Effector memory CD4-positive, alpha-beta T cell (primary cell): ENCODE results near the gene R3HDM2.
"Not testable (repeated sequence)": the region's sequence is repeated elsewhere in the genome, so short reads cannot be mapped to it uniquely, and the experiment has no call there.

Experiments
- DNase-seq, 3 donors: peaks; one replicate each; pipeline ENCODE4 v3.0.0-alpha.2; 2020
- H3K27ac ChIP-seq: 2 replicates; pipeline ENCODE4 v1.7.0; 2013; ENCODE audit warnings: mild to moderate bottlenecking, low read length, moderate library complexity; ENCODE audit not compliant: insufficient read depth, poor library complexity, severe bottlenecking
- H3K27me3 ChIP-seq: replicated peaks from 2 replicates; pipeline ENCODE4 v1.7.0; 2013; ENCODE audit warnings: mild to moderate bottlenecking, low read length; ENCODE audit not compliant: insufficient read depth, control insufficient read depth, poor library complexity, severe bottlenecking
- H3K36me3 ChIP-seq: 2 replicates; pipeline ENCODE4 v1.7.0; 2013; ENCODE audit warnings: mild to moderate bottlenecking, low read length, moderate library complexity; ENCODE audit not compliant: control insufficient read depth, insufficient read depth
- H3K4me1 ChIP-seq: 2 replicates; pipeline ENCODE4 v1.7.0; 2013; ENCODE audit warnings: low read length, mild to moderate bottlenecking; ENCODE audit not compliant: control insufficient read depth, insufficient read depth, poor library complexity, severe bottlenecking
- H3K4me3 ChIP-seq: 2 replicates; pipeline ENCODE4 v1.7.0; 2013; ENCODE audit warnings: low read length, low read depth, mild to moderate bottlenecking; ENCODE audit not compliant: insufficient read depth, poor library complexity, severe bottlenecking
- H3K9me3 ChIP-seq: 2 replicates; pipeline ENCODE4 v1.7.0; 2013; ENCODE audit warnings: mild to moderate bottlenecking, low read length, moderate library complexity; ENCODE audit not compliant: control insufficient read depth

The R3HDM2 gene

DNA sequence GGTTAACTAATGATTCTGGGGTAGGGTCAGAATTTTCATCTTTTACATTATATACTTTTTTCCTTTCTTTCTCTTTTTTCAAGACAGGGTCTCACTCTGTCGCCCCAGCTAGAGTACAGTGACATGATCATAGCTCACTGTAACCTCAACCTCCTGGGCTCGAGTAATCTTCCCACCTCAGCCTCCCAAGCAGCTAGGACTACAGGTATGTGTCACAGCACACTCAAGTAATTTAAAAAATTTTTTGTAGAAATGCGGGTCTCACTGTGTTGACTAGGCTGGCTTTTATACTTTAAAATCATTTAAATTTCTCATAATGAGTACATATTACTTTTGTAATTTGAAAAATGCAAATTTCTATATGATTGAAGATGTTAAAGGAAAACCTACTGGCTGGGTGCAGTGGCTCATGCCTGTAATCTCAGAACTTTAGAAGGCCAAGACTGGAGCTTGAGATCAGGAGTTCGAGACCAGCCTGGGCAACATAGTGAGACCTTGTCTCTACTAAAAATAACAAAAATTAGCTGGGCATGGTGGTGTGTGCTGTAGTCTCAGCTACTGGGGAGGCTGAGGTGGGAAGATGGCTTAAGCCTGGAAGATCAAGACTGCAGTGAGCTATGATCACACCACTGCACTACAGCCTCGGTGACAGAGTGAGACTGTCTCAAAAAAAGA lies 25.7 kb downstream of the R3HDM2 start:
- no peak for DNase-seq
- no peaks in the 10 kb centered on the region for H3K27me3 ChIP-seq
- H3K36me3 ChIP-seq, result no peaks in the 10 kb centered on the region

DNA sequence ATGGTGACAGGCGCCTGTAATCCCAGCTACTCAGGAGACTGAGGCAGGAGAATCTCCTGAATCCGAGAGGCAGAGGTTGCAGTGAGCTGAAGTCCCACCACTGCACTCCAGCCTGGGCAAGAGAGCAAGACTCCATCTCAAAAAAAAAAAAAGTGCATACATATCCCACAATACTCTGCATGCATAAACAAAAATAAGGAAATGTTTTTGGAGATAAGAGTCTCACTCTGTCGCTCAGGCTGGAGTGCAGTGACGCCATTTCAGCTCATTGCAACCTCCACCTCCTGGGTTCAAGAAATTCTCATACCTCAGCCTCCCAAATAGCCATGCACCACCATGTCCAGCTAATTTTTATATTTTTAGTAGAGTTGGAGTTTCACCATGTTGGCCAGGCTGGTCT lies 28.7 kb downstream of the R3HDM2 start:
- not testable (repeated sequence) for H3K4me1 ChIP-seq, DNase-seq, H3K27ac ChIP-seq, H3K4me3 ChIP-seq, H3K27me3 ChIP-seq, H3K9me3 ChIP-seq, H3K36me3 ChIP-seq

More for the DNA sequence above, 25.7 kb downstream of the R3HDM2 start:
- Histone ChIP-seq H3K4me1 (no peaks in the 10 kb centered on the region), H3K4me3 (no peak overlapping the region), H3K9me3 (no peaks in the 10 kb centered on the region), H3K27ac (no peak overlapping the region)

DNA sequence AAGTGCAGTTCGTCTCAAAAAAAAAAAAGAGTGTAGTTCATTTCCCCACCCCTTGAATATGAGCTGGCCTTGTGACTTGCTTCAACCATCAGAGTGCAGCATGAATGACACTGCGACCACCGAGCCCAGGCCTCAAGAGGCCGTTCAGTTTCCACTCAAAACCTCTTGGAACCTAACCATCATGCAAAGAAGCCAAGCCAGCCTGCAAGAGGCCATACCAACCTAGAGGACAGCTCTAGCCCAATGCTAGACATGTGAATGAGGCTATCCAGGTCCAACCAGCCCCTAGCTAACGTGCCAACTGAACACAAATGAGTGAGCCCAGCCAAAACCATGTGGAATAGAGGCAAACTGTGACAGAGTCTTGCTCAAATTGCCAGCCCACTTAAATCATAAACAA lies 29.7 kb downstream of the R3HDM2 start:
- Histone ChIP-seq H3K27ac (no peak overlapping the region), H3K4me1 (no peaks in the 10 kb centered on the region), H3K9me3 (no peaks in the 10 kb centered on the region), H3K36me3 (no peaks in the 10 kb centered on the region), H3K27me3 (no peaks in the 10 kb centered on the region), H3K4me3 (no peak overlapping the region)
- no peak for DNase-seq

DNA sequence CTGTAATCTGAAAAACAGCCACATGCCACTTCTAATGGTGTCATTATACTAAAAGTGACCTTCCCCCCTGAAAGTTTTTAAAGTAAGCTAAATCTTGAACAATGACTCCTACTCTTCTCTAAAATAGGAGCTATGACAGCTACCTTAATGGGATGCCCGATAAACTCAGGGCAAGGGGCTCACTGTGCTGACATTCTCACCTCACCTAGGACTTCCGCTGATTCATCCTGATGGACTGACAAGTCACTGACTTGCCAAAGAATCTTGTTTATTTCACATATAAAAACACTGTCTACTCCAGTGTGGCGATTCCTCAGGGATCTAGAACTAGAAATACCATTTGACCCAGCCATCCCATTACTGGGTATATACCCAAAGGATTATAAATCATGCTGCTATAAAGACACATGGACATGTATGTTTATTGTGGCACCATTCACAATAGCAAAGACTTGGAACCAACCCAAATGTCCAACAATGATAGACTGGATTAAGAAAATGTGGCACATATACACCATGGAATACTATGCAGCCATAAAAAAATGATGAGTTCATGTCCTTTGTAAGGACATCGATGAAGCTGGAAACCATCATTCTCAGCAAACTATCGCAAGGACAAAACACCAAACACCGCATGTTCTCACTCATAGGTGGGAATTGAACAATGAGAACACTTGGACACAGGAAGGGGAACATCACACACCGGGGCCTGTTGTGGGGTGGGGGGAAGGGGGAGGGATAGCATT lies 31.0 kb downstream of the R3HDM2 start:
- not testable (repeated sequence) for H3K4me3 ChIP-seq, DNase-seq, H3K9me3 ChIP-seq, H3K36me3 ChIP-seq, H3K4me1 ChIP-seq, H3K27me3 ChIP-seq, H3K27ac ChIP-seq

DNA sequence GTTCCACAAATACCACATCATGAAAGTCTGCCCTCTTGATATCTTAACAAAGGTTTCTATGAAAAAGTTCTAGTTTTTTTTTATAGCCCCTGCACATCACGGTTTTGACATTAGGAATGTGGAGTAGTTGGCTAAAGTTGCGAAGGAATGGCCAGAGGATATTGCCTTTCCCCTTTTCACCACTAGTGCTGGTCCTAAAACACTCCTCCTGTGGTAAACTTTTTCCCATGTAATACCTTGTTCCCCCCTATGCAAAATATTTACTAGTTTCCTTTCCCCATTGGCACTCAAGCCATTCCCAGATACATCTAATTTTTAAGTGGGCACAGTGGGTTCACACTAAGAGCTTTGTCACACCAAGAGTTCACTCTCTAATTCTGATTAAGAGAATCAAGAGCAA lies 33.4 kb downstream of the R3HDM2 start:
- no peaks in the 10 kb centered on the region for H3K27me3 ChIP-seq
- DNase-seq, result no peak
- H3K4me1 ChIP-seq, result no peaks in the 10 kb centered on the region
- H3K27ac ChIP-seq, result no peak overlapping the region
- H3K36me3 ChIP-seq, result peaks cover 5% of the 10 kb centered on the region
- H3K9me3 ChIP-seq, result no peaks in the 10 kb centered on the region
- no peak overlapping the region for H3K4me3 ChIP-seq

DNA sequence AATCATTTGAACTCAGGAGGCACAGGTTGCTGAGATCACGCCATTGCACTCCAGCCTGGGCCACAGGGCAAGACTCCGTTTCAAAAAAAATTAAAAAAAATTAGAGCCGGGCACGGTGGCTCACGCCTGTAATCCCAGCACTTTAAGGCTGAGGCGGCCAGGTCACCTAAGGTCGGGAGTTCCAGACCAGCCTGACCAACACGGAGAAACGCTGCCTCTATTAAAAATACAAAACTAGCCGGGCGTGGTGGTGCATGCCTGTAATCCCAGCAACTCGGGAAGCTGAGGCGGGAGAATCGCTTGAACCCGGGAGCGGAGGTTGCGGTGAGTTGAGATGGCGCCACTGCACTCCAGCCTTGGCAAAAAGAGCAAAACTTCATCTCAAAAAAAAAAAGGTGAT lies 35.7 kb downstream of the R3HDM2 start:
- no peaks in the 10 kb centered on the region for H3K4me1 ChIP-seq
- H3K27me3 ChIP-seq, result no peaks in the 10 kb centered on the region
- H3K27ac ChIP-seq, result no peak overlapping the region
- peaks cover 9% of the 10 kb centered on the region for H3K36me3 ChIP-seq
- H3K9me3 ChIP-seq, result no peaks in the 10 kb centered on the region
- DNase-seq, result no peak
- no peak overlapping the region for H3K4me3 ChIP-seq

DNA sequence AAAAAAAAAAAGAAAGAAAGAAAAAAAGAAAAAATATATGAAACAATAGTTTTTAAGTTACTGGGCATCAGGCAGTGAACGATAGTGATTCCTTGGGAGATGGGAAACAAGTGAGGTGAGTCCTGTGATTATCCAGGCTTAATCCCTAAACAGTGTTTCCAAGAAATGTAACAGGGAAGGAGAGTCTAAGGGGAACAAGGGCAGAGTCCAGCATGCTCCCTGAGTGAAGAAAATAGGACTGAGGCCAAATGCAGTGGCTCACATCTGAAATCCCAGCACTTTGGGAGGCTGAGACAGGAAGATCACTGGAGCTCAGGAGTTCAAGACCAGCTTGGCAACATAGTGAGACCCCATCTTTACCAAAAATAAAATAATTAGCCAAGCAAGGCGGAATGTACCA lies 40.7 kb downstream of the R3HDM2 start:
- Histone ChIP-seq H3K36me3 (peaks cover 6% of the 10 kb centered on the region), H3K9me3 (no peaks in the 10 kb centered on the region), H3K27me3 (no peaks in the 10 kb centered on the region), H3K27ac (no peak overlapping the region), H3K4me1 (no peaks in the 10 kb centered on the region), H3K4me3 (no peak overlapping the region)
- no peak for DNase-seq

DNA sequence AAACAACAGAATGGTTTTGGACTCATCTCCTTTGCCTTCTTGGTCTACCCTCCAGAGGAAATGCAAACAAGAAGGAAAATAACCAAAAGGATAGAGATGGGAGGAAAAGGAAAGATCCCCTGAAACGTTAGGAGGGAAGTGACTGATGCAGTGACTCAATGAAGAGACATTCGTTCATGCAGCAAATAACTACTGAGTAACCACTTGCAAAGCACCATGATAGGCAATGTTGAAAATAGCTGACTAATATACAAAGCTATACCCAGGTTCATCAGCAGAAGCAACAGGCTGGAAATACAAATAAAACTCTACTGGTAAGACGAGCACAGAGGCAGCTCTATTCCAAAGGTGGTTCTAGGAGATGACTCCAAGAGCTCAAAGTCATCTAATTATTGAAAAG lies 41.8 kb downstream of the R3HDM2 start:
- no peak for DNase-seq

DNA sequence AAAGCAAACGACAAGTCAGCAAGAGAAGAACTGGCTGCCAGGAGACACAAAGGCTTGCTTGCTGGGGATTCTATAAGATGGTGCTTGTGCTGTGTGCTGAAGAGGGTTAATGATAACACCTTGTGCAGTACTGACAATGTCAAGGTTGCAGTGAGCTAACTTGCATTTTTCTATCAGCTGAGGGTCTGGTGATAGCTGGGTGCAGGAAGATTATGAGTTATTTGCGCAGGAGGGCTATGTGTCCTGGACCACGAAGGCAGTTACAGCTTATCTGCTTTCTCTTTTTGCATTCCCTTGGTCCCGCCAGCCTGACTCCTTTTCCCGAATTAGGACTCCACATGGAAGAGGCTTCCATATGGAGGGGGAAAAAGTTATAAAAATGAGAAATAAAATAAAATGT lies 42.4 kb downstream of the R3HDM2 start:
- H3K27me3 ChIP-seq, result no peaks in the 10 kb centered on the region
- no peaks in the 10 kb centered on the region for H3K9me3 ChIP-seq
- H3K4me3 ChIP-seq, result no peak overlapping the region
- H3K4me1 ChIP-seq, result no peaks in the 10 kb centered on the region
- no peak overlapping the region for H3K27ac ChIP-seq
- H3K36me3 ChIP-seq, result peaks cover 5% of the 10 kb centered on the region
- no peak for DNase-seq

More for the DNA sequence above, 41.8 kb downstream of the R3HDM2 start:
- Histone ChIP-seq H3K27me3 (no peaks in the 10 kb centered on the region), H3K27ac (no peak overlapping the region), H3K36me3 (peaks cover 5% of the 10 kb centered on the region), H3K9me3 (no peaks in the 10 kb centered on the region), H3K4me3 (no peak overlapping the region), H3K4me1 (no peaks in the 10 kb centered on the region)

DNA sequence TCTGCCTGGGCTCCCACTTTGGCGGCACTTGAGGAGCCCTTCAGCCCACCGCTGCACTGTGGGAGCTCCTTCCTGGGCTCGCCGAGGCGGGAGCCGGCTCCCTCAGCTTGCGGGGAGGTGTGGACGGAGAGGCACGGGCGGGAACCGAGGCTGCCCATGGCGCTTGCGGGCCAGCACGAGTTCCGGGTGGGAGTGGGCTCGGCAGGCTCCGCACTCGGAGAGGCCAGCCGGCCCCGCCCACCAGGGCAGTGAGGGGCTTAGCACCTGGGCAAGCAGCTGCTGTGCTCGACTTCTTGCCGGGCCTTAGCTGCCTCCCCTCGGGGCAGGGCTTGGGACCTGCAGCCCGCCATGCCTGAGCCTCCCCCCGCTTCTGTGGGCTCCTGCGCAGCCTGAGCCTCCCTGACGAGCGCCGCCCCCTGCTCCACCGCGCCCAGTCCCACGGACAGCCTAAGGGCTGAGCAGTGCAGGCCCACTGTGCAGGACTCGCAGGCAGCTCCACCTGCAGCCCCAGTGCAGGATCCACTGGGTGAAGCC lies 44.6 kb downstream of the R3HDM2 start:
- H3K4me1 ChIP-seq, result no peaks in the 10 kb centered on the region
- H3K36me3 ChIP-seq, result peaks cover 5% of the 10 kb centered on the region
- H3K9me3 ChIP-seq, result no peaks in the 10 kb centered on the region
- DNase-seq, result no peak
- no peak overlapping the region for H3K4me3 ChIP-seq
- H3K27ac ChIP-seq, result no peak overlapping the region
- H3K27me3 ChIP-seq, result no peaks in the 10 kb centered on the region
